CD8-positive, alpha-beta memory T cell (primary cell): ENCODE results near the gene TRIM9. TPM values are rescaled to one million over a fixed set of nuclear protein-coding genes. Genes with fewer than 3 reads are reported as not detected.

ENCODE experiments used
- CTCF ChIA-PET: fragments of 350-600 bp; sonication (Branson Sonifier 250); formaldehyde crosslinking; loops from one replicate; lab custom pipeline; 2021; ENCODE audit warnings: antibody characterized with exemption; lab: Charles Lee
- POLR2A ChIA-PET: fragments of 350-600 bp; sonication (Branson Sonifier 250); formaldehyde crosslinking; loops from one replicate; lab custom pipeline; 2021; ENCODE audit warnings: antibody characterized with exemption; lab: Charles Lee
- DNase-seq, 5 donors: peaks; one replicate each; pipeline versions ENCODE4 v3.0.0 to v3.0.0-alpha.2; 2020 to 2022; ENCODE audit warnings: mixed read lengths in 1 of 5
- H3K27ac ChIP-seq: one replicate; pipeline ENCODE4 v1.7.0; 2013; ENCODE audit warnings: low read depth, mild to moderate bottlenecking, low read length, moderate library complexity
- H3K27me3 ChIP-seq: 2 replicates; pipeline ENCODE4 v1.7.0; 2013; ENCODE audit warnings: low read length, mild to moderate bottlenecking; ENCODE audit not compliant: insufficient read depth, poor library complexity, severe bottlenecking
- H3K36me3 ChIP-seq: 2 replicates; pipeline ENCODE4 v1.7.0; 2013; ENCODE audit warnings: mild to moderate bottlenecking, low read length, moderate library complexity; ENCODE audit not compliant: insufficient read depth
- H3K4me1 ChIP-seq: 2 replicates; pipeline ENCODE4 v1.7.0; 2013; ENCODE audit warnings: mild to moderate bottlenecking, low read length, moderate library complexity; ENCODE audit not compliant: insufficient read depth
- H3K4me3 ChIP-seq: 2 replicates; pipeline ENCODE4 v1.7.0; 2013; ENCODE audit warnings: mild to moderate bottlenecking, low read length
- H3K9me3 ChIP-seq: 2 replicates; pipeline ENCODE4 v1.7.0; 2013; ENCODE audit warnings: mild to moderate bottlenecking, low read length
- H3K27ac Mint-ChIP-seq, 8 donors: one replicate each; pipeline ENCODE4 v1.8.0; 2020 to 2021; ENCODE audit warnings: mixed read lengths in 8 of 8, mild to moderate bottlenecking in 6 of 8, inconsistent platforms in 3 of 8, moderate library complexity in 3 of 8
- H3K27me3 Mint-ChIP-seq, 2 donors: one replicate each; pipeline ENCODE4 v1.8.0; 2020 to 2021; ENCODE audit warnings: mixed read lengths in 2 of 2, mild to moderate bottlenecking in 1 of 2, moderate library complexity in 1 of 2
- H3K36me3 Mint-ChIP-seq, 3 donors: one replicate each; pipeline ENCODE4 v1.8.0; 2020 to 2021; ENCODE audit warnings: mixed read lengths in 3 of 3, inconsistent platforms in 1 of 3, mild to moderate bottlenecking in 1 of 3
- H3K4me1 Mint-ChIP-seq, 3 donors: one replicate each; pipeline ENCODE4 v1.8.0; 2020 to 2021; ENCODE audit warnings: mixed read lengths in 3 of 3, inconsistent platforms in 1 of 3, mild to moderate bottlenecking in 1 of 3
- H3K4me3 Mint-ChIP-seq, 7 donors: one replicate each; pipeline ENCODE4 v1.8.0; 2020 to 2021; ENCODE audit warnings: mixed read lengths in 7 of 7, mild to moderate bottlenecking in 6 of 7, moderate library complexity in 4 of 7, inconsistent platforms in 2 of 7
- H3K9me3 Mint-ChIP-seq, 5 donors: one replicate each; pipeline ENCODE4 v1.8.0; 2020 to 2022; ENCODE audit warnings: mixed read lengths in 5 of 5, mild to moderate bottlenecking in 3 of 5, moderate library complexity in 2 of 5, inconsistent platforms in 1 of 5
- polyA plus RNA-seq: library from polyadenylated mRNA; unstranded; fragments of 300-500 nt; fragmentation: Illumina TruSeq; gene quantifications from one replicate; pipeline ENCODE4 v1.2.3, GENCODE V29; 2021
- total RNA-seq, 2 experiments: library from RNA; stranded (reverse); gene quantifications; one replicate each; pipeline ENCODE4 v1.2.3, GENCODE V29; 2021

The TRIM9 gene
- total and polyA plus RNA-seq, 3 experiments from 2014 or later: 0.05 to 1.0 (median 0.85) TPM

GRCh38 chr14:51104467-51104866 lies 9.6 kb upstream of the TRIM9 start:
- no peak overlapping the region for H3K4me3 Mint-ChIP-seq
- ChIA-PET POLR2A (no interaction called here), CTCF (no interaction called here)
- H3K36me3 Mint-ChIP-seq: peaks cover 0 to 1% (median under 1%) of the 10 kb centered on the region in 3 donors
- H3K4me1 ChIP-seq: no peaks in the 10 kb centered on the region
- no peak overlapping the region for H3K4me3 ChIP-seq
- no peak overlapping the region for H3K27ac ChIP-seq
- peaks cover 22 to 32% of the 10 kb centered on the region in 2 donors for H3K27me3 Mint-ChIP-seq
- DNase-seq: no peak
- no peaks in the 10 kb centered on the region for H3K9me3 ChIP-seq
- H3K4me1 Mint-ChIP-seq: no peaks in the 10 kb centered on the region
- peak overlapping the region in 1 of 8 donors; percentile 43 for H3K27ac Mint-ChIP-seq
- no peaks in the 10 kb centered on the region for H3K36me3 ChIP-seq
- H3K9me3 Mint-ChIP-seq: no peaks in the 10 kb centered on the region
- H3K27me3 ChIP-seq: no peaks in the 10 kb centered on the region

GRCh38 chr14:51097287-51097686 lies 2.4 kb upstream of the TRIM9 start:
- CTCF ChIA-PET: interaction anchor here (1.1 to 1.7 kb wide), 2 partner anchors 9 to 12 kb away, joined by 3 to 4 read pairs; no protein-coding TSS in a partner anchor

DNA sequence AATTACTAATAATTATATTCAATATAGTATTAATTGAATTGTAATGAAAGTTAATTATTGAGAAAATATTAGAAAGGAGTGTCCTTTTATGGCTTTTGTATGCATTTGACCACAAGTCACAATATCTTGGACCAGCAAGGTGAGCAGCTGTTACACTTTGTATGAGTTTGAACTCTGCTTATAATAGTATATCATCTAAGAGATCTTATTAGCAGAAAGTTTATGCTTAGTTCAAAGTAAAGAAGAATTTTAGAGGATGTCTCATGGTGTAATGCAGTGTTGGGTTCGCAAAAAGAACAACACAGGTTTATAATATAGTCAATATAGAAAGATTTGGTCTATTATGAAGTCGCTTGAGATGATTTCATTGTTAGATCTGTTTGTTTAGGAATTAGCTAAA lies 2.0 kb upstream of the TRIM9 start:
- no peak overlapping the region for H3K4me3 ChIP-seq
- Mint-ChIP-seq H3K4me1 (peaks cover 13 to 28% (median 14%) of the 10 kb centered on the region in 3 donors), H3K27me3 (peaks cover 33 to 47% of the 10 kb centered on the region in 2 donors), H3K9me3 (no peaks in the 10 kb centered on the region), H3K4me3 (no peak overlapping the region), H3K36me3 (peaks cover 0 to 5% (median 0%) of the 10 kb centered on the region in 3 donors), H3K27ac (no peak overlapping the region)
- H3K27ac ChIP-seq: no peak overlapping the region
- H3K27me3 ChIP-seq: peaks cover 5% of the 10 kb centered on the region
- peaks cover 5% of the 10 kb centered on the region for H3K4me1 ChIP-seq
- ChIA-PET POLR2A (no interaction called here), CTCF (interaction anchor here (1.1 to 1.7 kb wide), 2 partner anchors 10 to 12 kb away, joined by 3 to 4 read pairs; no protein-coding TSS in a partner anchor)
- no peaks in the 10 kb centered on the region for H3K9me3 ChIP-seq
- DNase-seq: no peak
- no peaks in the 10 kb centered on the region for H3K36me3 ChIP-seq

More at GRCh38 chr14:51097287-51097686, 2.4 kb upstream of the TRIM9 start:
- no peaks in the 10 kb centered on the region for H3K9me3 ChIP-seq
- peaks cover 13 to 28% (median 14%) of the 10 kb centered on the region in 3 donors for H3K4me1 Mint-ChIP-seq
- H3K36me3 ChIP-seq: no peaks in the 10 kb centered on the region
- H3K27me3 Mint-ChIP-seq: peaks cover 33 to 47% of the 10 kb centered on the region in 2 donors
- H3K9me3 Mint-ChIP-seq: no peaks in the 10 kb centered on the region
- H3K27me3 ChIP-seq: peaks cover 5% of the 10 kb centered on the region
- H3K27ac ChIP-seq: no peak overlapping the region
- peaks cover 0 to 5% (median 0%) of the 10 kb centered on the region in 3 donors for H3K36me3 Mint-ChIP-seq
- no peak overlapping the region for H3K4me3 Mint-ChIP-seq
- H3K4me3 ChIP-seq: no peak overlapping the region
- POLR2A ChIA-PET: no interaction called here
- no peak overlapping the region for H3K27ac Mint-ChIP-seq
- no peak for DNase-seq
- H3K4me1 ChIP-seq: peaks cover 5% of the 10 kb centered on the region

DNA sequence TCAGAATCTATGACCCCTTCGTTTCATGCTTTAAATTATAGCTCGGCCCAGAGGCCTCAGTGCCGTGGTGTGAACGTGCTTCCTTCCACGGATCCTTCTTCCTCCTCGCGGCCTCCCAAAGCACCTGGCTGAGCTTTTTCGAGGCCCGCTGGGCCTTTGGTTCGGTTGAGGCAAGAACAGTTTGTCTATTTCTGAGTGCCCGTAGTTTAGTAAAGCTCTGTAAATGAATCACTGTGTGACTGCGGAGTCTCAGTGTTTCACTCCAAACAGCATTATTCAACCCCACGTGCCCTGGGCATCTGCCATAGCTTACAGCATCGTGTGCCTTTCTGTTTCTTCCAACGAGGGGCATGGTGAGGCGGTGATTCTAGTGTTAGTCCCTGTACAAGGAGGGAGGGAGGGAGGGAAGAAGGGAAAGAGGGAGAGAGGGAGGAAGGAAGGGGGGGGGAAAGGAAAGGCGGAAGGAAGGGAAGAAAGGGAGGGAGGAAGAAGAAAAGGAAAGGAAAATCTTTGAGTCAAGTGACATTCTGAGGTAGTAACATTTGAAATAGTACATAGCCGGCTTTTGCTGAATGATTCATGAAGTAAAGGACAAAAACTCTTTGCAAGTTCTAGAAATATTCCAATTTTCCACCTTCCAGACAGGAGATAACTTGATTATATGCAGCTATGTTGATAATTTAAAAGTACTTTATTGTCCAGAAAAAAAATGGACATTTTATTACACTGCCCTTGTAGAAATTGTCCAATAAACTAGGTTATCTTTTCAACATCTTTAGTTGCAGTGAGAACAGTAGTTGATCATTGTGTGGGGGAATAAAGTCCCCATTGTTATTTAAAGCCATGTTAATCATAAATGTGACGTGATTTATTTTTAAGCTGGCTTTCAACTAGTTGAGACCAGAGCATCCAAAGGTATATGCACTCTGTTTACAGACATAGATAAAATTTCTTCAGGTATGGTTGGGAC lies 1.2 kb upstream of the TRIM9 start:
- peak overlapping the region; percentile 86 to 95 (median 91) for H3K4me3 Mint-ChIP-seq
- Histone ChIP-seq H3K36me3 (no peaks in the 10 kb centered on the region), H3K4me3 (peak overlapping the region; percentile 33), H3K27me3 (peaks cover 5% of the 10 kb centered on the region), H3K4me1 (peaks cover 5% of the 10 kb centered on the region), H3K9me3 (no peaks in the 10 kb centered on the region), H3K27ac (no peak overlapping the region)
- H3K9me3 Mint-ChIP-seq: no peaks in the 10 kb centered on the region
- POLR2A ChIA-PET: interaction anchor here (0.9 kb wide), 1 partner anchor 1458 kb away, joined by 3 read pairs; no protein-coding TSS in a partner anchor
- no peak for DNase-seq
- peak overlapping the region in 3 of 8 donors; percentile 36 to 83 (median 36) for H3K27ac Mint-ChIP-seq
- CTCF ChIA-PET: interaction anchor here (1.1 to 1.7 kb wide), 4 partner anchors 10 to 680 kb away, joined by 3 to 4 read pairs (median 3); no protein-coding TSS in a partner anchor
- peaks cover 0 to 5% (median 0%) of the 10 kb centered on the region in 3 donors for H3K36me3 Mint-ChIP-seq
- H3K27me3 Mint-ChIP-seq: peaks cover 29 to 43% of the 10 kb centered on the region in 2 donors
- H3K4me1 Mint-ChIP-seq: peaks cover 13 to 28% (median 14%) of the 10 kb centered on the region in 3 donors

- H3K9me3 ChIP-seq: no peaks in the 10 kb centered on the region
- Mint-ChIP-seq H3K4me1 (peaks cover 13 to 28% (median 14%) of the 10 kb centered on the region in 3 donors), H3K27me3 (peaks cover 18 to 28% of the 10 kb centered on the region in 2 donors), H3K9me3 (no peaks in the 10 kb centered on the region), H3K4me3 (peak overlapping the region; percentile 86 to 95 (median 91)), H3K36me3 (peaks cover 0 to 5% (median 0%) of the 10 kb centered on the region in 3 donors), H3K27ac (peak overlapping the region in 1 of 8 donors; percentile 75)
- peaks cover 5% of the 10 kb centered on the region for H3K27me3 ChIP-seq
- peak overlapping the region; percentile 33 for H3K4me3 ChIP-seq
- H3K4me1 ChIP-seq: peaks cover 5% of the 10 kb centered on the region
- no peak overlapping the region for H3K27ac ChIP-seq
- no peak for DNase-seq
- H3K36me3 ChIP-seq: no peaks in the 10 kb centered on the region
- CTCF ChIA-PET: interaction anchor here (1.5 kb wide), 1 partner anchor 288 kb away, joined by 3 read pairs; no protein-coding TSS in a partner anchor
- POLR2A ChIA-PET: interaction anchor here (0.6 kb wide), 1 partner anchor 1510 kb away, joined by 3 read pairs; no protein-coding TSS in a partner anchor
Observed at GRCh38 chr14:51094282-51094821, 553 bp downstream of the TRIM9 start.

GRCh38 chr14:51093371-51094281 lies 1.3 kb downstream of the TRIM9 start:
- peak in 3 of 5 donors; percentile 37 to 65 (median 59) for DNase-seq
- no peak overlapping the region for H3K27ac ChIP-seq
- no peaks in the 10 kb centered on the region for H3K9me3 ChIP-seq
- Mint-ChIP-seq H3K4me3 (peak overlapping the region; percentile 86 to 95 (median 91)), H3K27ac (peak overlapping the region in 1 of 8 donors; percentile 2), H3K4me1 (peaks cover 13 to 28% (median 14%) of the 10 kb centered on the region in 3 donors), H3K27me3 (peaks cover 18 to 26% of the 10 kb centered on the region in 2 donors), H3K36me3 (peaks cover 0 to 5% (median 0%) of the 10 kb centered on the region in 3 donors), H3K9me3 (no peaks in the 10 kb centered on the region)
- peaks cover 5% of the 10 kb centered on the region for H3K4me1 ChIP-seq
- POLR2A ChIA-PET: no interaction called here
- CTCF ChIA-PET: no interaction called here
- H3K36me3 ChIP-seq: no peaks in the 10 kb centered on the region
- peaks cover 5% of the 10 kb centered on the region for H3K27me3 ChIP-seq
- peak overlapping the region; percentile 33 for H3K4me3 ChIP-seq

GRCh38 chr14:51092965-51093364 lies 1.9 kb downstream of the TRIM9 start:
- Histone ChIP-seq H3K36me3 (no peaks in the 10 kb centered on the region), H3K4me1 (peaks cover 5% of the 10 kb centered on the region), H3K4me3 (no peak overlapping the region), H3K9me3 (no peaks in the 10 kb centered on the region), H3K27ac (no peak overlapping the region), H3K27me3 (peaks cover 5% of the 10 kb centered on the region)
- H3K27ac Mint-ChIP-seq: no peak overlapping the region
- POLR2A ChIA-PET: no interaction called here
- peaks cover 18 to 26% of the 10 kb centered on the region in 2 donors for H3K27me3 Mint-ChIP-seq
- peak overlapping the region; percentile 8 to 81 (median 25) for H3K4me3 Mint-ChIP-seq
- no peaks in the 10 kb centered on the region for H3K9me3 Mint-ChIP-seq
- DNase-seq: no peak
- H3K36me3 Mint-ChIP-seq: peaks cover 0 to 5% (median 0%) of the 10 kb centered on the region in 3 donors
- CTCF ChIA-PET: no interaction called here
- H3K4me1 Mint-ChIP-seq: peaks cover 13 to 28% (median 14%) of the 10 kb centered on the region in 3 donors
